Panc1 (cell line): ENCODE measurements around the gene FILIP1L. TPM values are rescaled to one million over a fixed set of nuclear protein-coding genes. Genes with fewer than 3 reads are reported as not detected.

Experiments used
- ATAC-seq: fragments of 200-7000 bp; cut with Tn5 transposase; 2 replicates; pipeline ENCODE4 v1.9.1; 2020; ENCODE audit warnings: mild to moderate bottlenecking, moderate library complexity
- BruUV-seq: library from RNA; stranded (reverse); fragments of 400-500 nt; replicated peaks from 2 replicates; lab custom pipeline; 2021; lab: Mats Ljungman, UMichigan
- CTCF ChIA-PET: fragments of 300-600 bp; sonication (Branson Sonifier 250); formaldehyde crosslinking; loops from one replicate; lab custom pipeline; 2022; ENCODE audit warnings: antibody characterized with exemption; lab: Charles Lee
- POLR2A ChIA-PET: fragments of 300-600 bp; sonication (Branson Sonifier 250); formaldehyde crosslinking; loops from one replicate; lab custom pipeline; 2022; ENCODE audit warnings: antibody characterized with exemption; lab: Charles Lee
- DNase-seq: peaks from one replicate; pipeline ENCODE4 v3.0.0-alpha.2; 2010; ENCODE audit warnings: low read depth, low spot score
- H3K27ac ChIP-seq: 2 replicates; pipeline ENCODE4 v1.5.1; 2011; ENCODE audit warnings: mild to moderate bottlenecking, low read length, inconsistent platforms
- H3K27me3 ChIP-seq: fragments of 200-500 bp; sonication (Bioruptor generic); 2 replicates; pipeline ENCODE4 v1.6.0; 2014; ENCODE audit warnings: low read length, inconsistent platforms; ENCODE audit not compliant: control insufficient read depth, insufficient read depth
- H3K36me3 ChIP-seq: fragments of 200-500 bp; sonication (Bioruptor generic); 2 replicates; pipeline ENCODE4 v1.5.1; 2014; ENCODE audit warnings: inconsistent platforms, mild to moderate bottlenecking, low read length, moderate library complexity; ENCODE audit not compliant: control insufficient read depth, insufficient read depth
- H3K4me1 ChIP-seq: 2 replicates; pipeline ENCODE4 v1.5.1; 2011; ENCODE audit warnings: inconsistent platforms, mild to moderate bottlenecking, low read length, moderate library complexity; ENCODE audit not compliant: control insufficient read depth, insufficient read depth
- H3K4me3 ChIP-seq, 2 experiments: 2 replicates each; pipeline ENCODE4 v1.5.1; 2011 to 2012; ENCODE audit warnings: low read depth in 2 of 2, low read length in 2 of 2, mild to moderate bottlenecking in 2 of 2, inconsistent platforms in 1 of 2, moderate library complexity in 1 of 2
- H3K9me3 ChIP-seq: fragments of 200-500 bp; sonication (Bioruptor generic); 2 replicates; pipeline ENCODE4 v1.5.1; 2014; ENCODE audit warnings: low read depth, mild to moderate bottlenecking, inconsistent platforms, low read length, moderate library complexity; ENCODE audit not compliant: control insufficient read depth, insufficient read depth
- POLR2AphosphoS5 ChIP-seq: IDR thresholded peaks from 2 replicates; pipeline ENCODE4 v1.6.1; 2012; ENCODE audit warnings: mild to moderate bottlenecking, low read depth, low read length, moderate library complexity
- SIN3A ChIP-seq: IDR thresholded peaks from 2 replicates; pipeline ENCODE4 v1.6.1; 2012; ENCODE audit warnings: low read depth, mild to moderate bottlenecking, low read length, moderate library complexity, borderline replicate concordance; ENCODE audit not compliant: insufficient read depth
- TCF7L2 ChIP-seq: IDR thresholded peaks from 2 replicates; pipeline ENCODE4 v1.6.1; 2011; ENCODE audit warnings: mild to moderate bottlenecking, low read depth, low read length, inconsistent platforms
- in situ Hi-C: cut with HindIII; loops from 2 replicates; pipeline ENCODE4 v1.10.0; 2016; ENCODE audit warnings: low sequenced_read_pairs, low pct_unique_long_range_greater_than_20kb
- intact Hi-C: fragments of 100-400 bp; cut with micrococcal nuclease; formaldehyde crosslinking; loops from one replicate; pipeline ENCODE4 v1.10.0; 2022; ENCODE audit not compliant: unreplicated experiment
- total RNA-seq: library from RNA; stranded (reverse); gene quantifications from one replicate; pipeline ENCODE4 v1.2.1, GENCODE V29; 2021; ENCODE audit not compliant: unreplicated experiment
- TF ChIP-seq, protein P1 (sequence below): fragments of 450-650 bp; IDR thresholded peaks from 2 replicates; pipeline ENCODE4 v1.5.1; 2017; ENCODE audit warnings: mild to moderate bottlenecking
- TF ChIP-seq, protein P2 (sequence below), 2 experiments: IDR thresholded peaks; 2 replicates each; pipeline ENCODE4 v1.6.1; 2011 to 2012; ENCODE audit warnings: low read depth in 2 of 2, control low read depth in 1 of 2, low read length in 1 of 2, mild to moderate bottlenecking in 1 of 2, moderate library complexity in 1 of 2; ENCODE audit not compliant: insufficient read depth in 1 of 2

The FILIP1L gene
- total RNA-seq, 1 experiment from 2014 or later = 3.2 TPM

- BruUV-seq = no TSS peak
Measured at GRCh38 chr3:100063929-100064461, 50.3 kb downstream of the FILIP1L start.

DNA sequence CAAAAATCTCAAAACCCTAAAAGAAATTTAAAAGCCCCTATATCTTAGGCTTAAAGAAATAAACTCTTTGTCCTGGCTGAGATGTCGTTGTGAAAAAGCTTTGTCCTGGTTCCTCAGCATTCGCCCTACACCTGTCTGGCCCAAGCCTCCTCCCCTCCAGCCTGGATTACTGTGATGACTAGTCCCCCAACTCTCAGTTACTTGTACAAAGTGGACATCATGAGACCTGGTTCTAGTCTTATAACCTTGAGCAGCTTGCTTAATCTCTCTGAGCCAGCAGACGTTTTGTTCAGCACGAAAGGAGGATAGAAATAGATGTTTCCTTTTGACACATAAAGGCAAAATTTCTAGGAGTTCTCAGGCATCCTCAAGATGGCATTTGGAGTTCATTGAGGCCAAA, 51.6 kb downstream of the FILIP1L start:
- POLR2A ChIA-PET = no interaction called here
- ATAC-seq = no peak

More at GRCh38 chr3:100063929-100064461, 50.3 kb downstream of the FILIP1L start:
- H3K36me3 ChIP-seq = no peaks in the 10 kb centered on the region
- H3K4me3 ChIP-seq = no peak overlapping the region
- no peak for TF ChIP-seq SIN3A
- no peaks in the 10 kb centered on the region for H3K27me3 ChIP-seq
- H3K9me3 ChIP-seq = no peaks in the 10 kb centered on the region
- POLR2A ChIA-PET = no interaction called here
- intact Hi-C loops = no loop called here
- no peak overlapping the region for H3K27ac ChIP-seq
- ATAC-seq (no peak), DNase-seq (no peak)
- H3K4me1 ChIP-seq = no peaks in the 10 kb centered on the region
- CTCF ChIA-PET = no interaction called here
- in situ Hi-C loops = no loop called here

More for the DNA sequence above, 51.6 kb downstream of the FILIP1L start:
- TF ChIP-seq POLR2AphosphoS5 (no peak), TCF7L2 (no peak), SIN3A (no peak)
- TF ChIP-seq, protein P1, sequence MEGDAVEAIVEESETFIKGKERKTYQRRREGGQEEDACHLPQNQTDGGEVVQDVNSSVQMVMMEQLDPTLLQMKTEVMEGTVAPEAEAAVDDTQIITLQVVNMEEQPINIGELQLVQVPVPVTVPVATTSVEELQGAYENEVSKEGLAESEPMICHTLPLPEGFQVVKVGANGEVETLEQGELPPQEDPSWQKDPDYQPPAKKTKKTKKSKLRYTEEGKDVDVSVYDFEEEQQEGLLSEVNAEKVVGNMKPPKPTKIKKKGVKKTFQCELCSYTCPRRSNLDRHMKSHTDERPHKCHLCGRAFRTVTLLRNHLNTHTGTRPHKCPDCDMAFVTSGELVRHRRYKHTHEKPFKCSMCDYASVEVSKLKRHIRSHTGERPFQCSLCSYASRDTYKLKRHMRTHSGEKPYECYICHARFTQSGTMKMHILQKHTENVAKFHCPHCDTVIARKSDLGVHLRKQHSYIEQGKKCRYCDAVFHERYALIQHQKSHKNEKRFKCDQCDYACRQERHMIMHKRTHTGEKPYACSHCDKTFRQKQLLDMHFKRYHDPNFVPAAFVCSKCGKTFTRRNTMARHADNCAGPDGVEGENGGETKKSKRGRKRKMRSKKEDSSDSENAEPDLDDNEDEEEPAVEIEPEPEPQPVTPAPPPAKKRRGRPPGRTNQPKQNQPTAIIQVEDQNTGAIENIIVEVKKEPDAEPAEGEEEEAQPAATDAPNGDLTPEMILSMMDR = no peak
- TF ChIP-seq, protein P2, sequence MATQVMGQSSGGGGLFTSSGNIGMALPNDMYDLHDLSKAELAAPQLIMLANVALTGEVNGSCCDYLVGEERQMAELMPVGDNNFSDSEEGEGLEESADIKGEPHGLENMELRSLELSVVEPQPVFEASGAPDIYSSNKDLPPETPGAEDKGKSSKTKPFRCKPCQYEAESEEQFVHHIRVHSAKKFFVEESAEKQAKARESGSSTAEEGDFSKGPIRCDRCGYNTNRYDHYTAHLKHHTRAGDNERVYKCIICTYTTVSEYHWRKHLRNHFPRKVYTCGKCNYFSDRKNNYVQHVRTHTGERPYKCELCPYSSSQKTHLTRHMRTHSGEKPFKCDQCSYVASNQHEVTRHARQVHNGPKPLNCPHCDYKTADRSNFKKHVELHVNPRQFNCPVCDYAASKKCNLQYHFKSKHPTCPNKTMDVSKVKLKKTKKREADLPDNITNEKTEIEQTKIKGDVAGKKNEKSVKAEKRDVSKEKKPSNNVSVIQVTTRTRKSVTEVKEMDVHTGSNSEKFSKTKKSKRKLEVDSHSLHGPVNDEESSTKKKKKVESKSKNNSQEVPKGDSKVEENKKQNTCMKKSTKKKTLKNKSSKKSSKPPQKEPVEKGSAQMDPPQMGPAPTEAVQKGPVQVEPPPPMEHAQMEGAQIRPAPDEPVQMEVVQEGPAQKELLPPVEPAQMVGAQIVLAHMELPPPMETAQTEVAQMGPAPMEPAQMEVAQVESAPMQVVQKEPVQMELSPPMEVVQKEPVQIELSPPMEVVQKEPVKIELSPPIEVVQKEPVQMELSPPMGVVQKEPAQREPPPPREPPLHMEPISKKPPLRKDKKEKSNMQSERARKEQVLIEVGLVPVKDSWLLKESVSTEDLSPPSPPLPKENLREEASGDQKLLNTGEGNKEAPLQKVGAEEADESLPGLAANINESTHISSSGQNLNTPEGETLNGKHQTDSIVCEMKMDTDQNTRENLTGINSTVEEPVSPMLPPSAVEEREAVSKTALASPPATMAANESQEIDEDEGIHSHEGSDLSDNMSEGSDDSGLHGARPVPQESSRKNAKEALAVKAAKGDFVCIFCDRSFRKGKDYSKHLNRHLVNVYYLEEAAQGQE (IDR thresholded peaks at IDR 0.05; ENCODE audit: insufficient read depth in 1 of 2, low read depth in 2 of 2, low read length in 1 of 2) = no peak
- no peak for DNase-seq
- Histone ChIP-seq H3K36me3 (no peaks in the 10 kb centered on the region), H3K4me1 (no peaks in the 10 kb centered on the region), H3K9me3 (no peaks in the 10 kb centered on the region), H3K27ac (no peak overlapping the region; the same call in 1 of the 2 replicates), H3K4me3 (no peak overlapping the region), H3K27me3 (no peaks in the 10 kb centered on the region)
- no TSS peak for BruUV-seq
- intact Hi-C loops (no loop called here), in situ Hi-C loops (no loop called here)
- CTCF ChIA-PET = no interaction called here
